T-cell (primary cell): ENCODE results near the gene CFAP107. TPM values are rescaled to one million over a fixed set of nuclear protein-coding genes. Genes with fewer than 3 reads are reported as not detected.

ENCODE experiments used
- ATAC-seq, 4 experiments: fragments of 200-7000 bp in 3 of 4; fragments of 150-1000 bp in 1 of 4; cut with Tn5 transposase; replicated peaks in 1 of 4; 1 replicate in 3 of 4; 2 replicates in 1 of 4; pipeline ENCODE4 v1.10.0; 2021; ENCODE audit warnings: moderate library complexity in 3 of 4, mild to moderate bottlenecking in 2 of 4, moderate number of reproducible peaks in 1 of 4
- CTCF ChIA-PET, 2 donors: fragments of 300-600 bp; sonication (Branson Sonifier 250); formaldehyde crosslinking; loops; one replicate each; lab custom pipeline; 2022; ENCODE audit warnings: antibody characterized with exemption in 2 of 2; lab: Charles Lee
- POLR2A ChIA-PET, 2 donors: fragments of 300-600 bp; sonication (Branson Sonifier 250); formaldehyde crosslinking; loops; one replicate each; lab custom pipeline; 2022; ENCODE audit warnings: antibody characterized with exemption in 2 of 2; lab: Charles Lee
- DNase-seq, 35 experiments: peaks; one replicate each; pipeline versions ENCODE4 v3.0.0 to v3.0.0-alpha.2; 2013 to 2023
- H3K27ac ChIP-seq: one replicate; pipeline ENCODE4 v1.5.1; 2013; ENCODE audit warnings: low read length
- H3K27me3 ChIP-seq, 2 experiments: replicated peaks in 1 of 2; 1 replicate in 1 of 2; 2 replicates in 1 of 2; pipeline versions ENCODE4 v1.6.1 to v1.7.0; 2013; ENCODE audit warnings: low read length in 1 of 2, mixed read lengths in 1 of 2; ENCODE audit not compliant: control insufficient read depth in 2 of 2, insufficient read depth in 2 of 2; ENCODE audit errors: extremely low read depth in 1 of 2
- H3K36me3 ChIP-seq, 2 donors: 1 replicate in 1 of 2; 2 replicates in 1 of 2; pipeline versions ENCODE4 v1.6.1 to v1.7.0; 2013; ENCODE audit warnings: low read length in 1 of 2; ENCODE audit not compliant: control insufficient read depth in 2 of 2, insufficient read depth in 1 of 2; ENCODE audit errors: extremely low read depth in 1 of 2
- H3K4me1 ChIP-seq, 2 experiments: 1 replicate in 1 of 2; 2 replicates in 1 of 2; pipeline versions ENCODE4 v1.6.1 to v1.7.0; 2013; ENCODE audit warnings: low read length in 2 of 2, mixed read lengths in 1 of 2; ENCODE audit not compliant: insufficient read depth in 2 of 2, control insufficient read depth in 1 of 2; ENCODE audit errors: extremely low read depth in 1 of 2
- H3K4me3 ChIP-seq, 2 donors: 1 replicate in 1 of 2; 2 replicates in 1 of 2; pipeline versions ENCODE4 v1.5.1 to v1.7.0; 2013; ENCODE audit warnings: mild to moderate bottlenecking in 2 of 2, low read length in 1 of 2, moderate library complexity in 1 of 2; ENCODE audit not compliant: control insufficient read depth in 1 of 2; ENCODE audit errors: extremely low read depth in 1 of 2
- H3K9me3 ChIP-seq: 2 replicates; pipeline ENCODE4 v1.7.0; 2013
- H3K27ac Mint-ChIP-seq, 2 donors: one replicate each; pipeline ENCODE4 v1.8.0; 2020 to 2021; ENCODE audit warnings: mild to moderate bottlenecking in 2 of 2, mixed read lengths in 2 of 2
- H3K27me3 Mint-ChIP-seq, 2 donors: one replicate each; pipeline ENCODE4 v1.8.0; 2021 to 2022; ENCODE audit warnings: mixed read lengths in 2 of 2
- H3K36me3 Mint-ChIP-seq: one replicate; pipeline ENCODE4 v1.8.0; 2021; ENCODE audit warnings: mixed read lengths
- H3K4me1 Mint-ChIP-seq, 3 donors: one replicate each; pipeline ENCODE4 v1.8.0; 2020 to 2022; ENCODE audit warnings: mixed read lengths in 3 of 3, mild to moderate bottlenecking in 1 of 3
- H3K4me3 Mint-ChIP-seq, 3 donors: one replicate each; pipeline ENCODE4 v1.8.0; 2020 to 2022; ENCODE audit warnings: mild to moderate bottlenecking in 3 of 3, mixed read lengths in 3 of 3, moderate library complexity in 3 of 3
- H3K9me3 Mint-ChIP-seq, 3 donors: one replicate each; pipeline ENCODE4 v1.8.0; 2020 to 2022; ENCODE audit warnings: mixed read lengths in 3 of 3
- WGBS: methylation state at CpG from one replicate; pipeline ENCODE4 v1.1.5; 2013; ENCODE audit warnings: missing lambda C conversion rate; ENCODE audit not compliant: insufficient coverage; 5-methylcytosine and 5-hydroxymethylcytosine counted together
- total RNA-seq, 35 experiments: library from RNA in 6 of 35; stranded (reverse) in 6 of 35; fragments of 120-200 nt in 1 of 35; gene quantifications; one replicate each; pipeline versions ENCODE4 v1.2.1 to v1.2.4 and lab custom pipeline; 2013 to 2026

Gene CFAP107
- total RNA-seq, 5 donors from 2014 or later (not counting 1 experiment from before 2014, with no cell fraction given) = not detected

GRCh38 chr1:12770620-12771019 lies 24.6 kb downstream of the CFAP107 start:
- Histone ChIP-seq H3K9me3 (no peaks in the 10 kb centered on the region), H3K4me3 (no peak overlapping the region)

GRCh38 chr1:12771186-12771585 lies 25.2 kb downstream of the CFAP107 start:
- H3K4me1 Mint-ChIP-seq = no peaks in the 10 kb centered on the region
- Histone ChIP-seq H3K9me3 (no peaks in the 10 kb centered on the region), H3K27me3 (peaks cover 3 to 49% of the 10 kb centered on the region in 2 experiments), H3K36me3 (no peaks in the 10 kb centered on the region), H3K27ac (no peak overlapping the region), H3K4me3 (no peak overlapping the region), H3K4me1 (no peaks in the 10 kb centered on the region)
- no peaks in the 10 kb centered on the region for H3K9me3 Mint-ChIP-seq
- H3K36me3 Mint-ChIP-seq = peaks cover 5% of the 10 kb centered on the region
- H3K27me3 Mint-ChIP-seq = peaks cover 47 to 59% of the 10 kb centered on the region in 2 donors
- DNase-seq (no peak), ATAC-seq (no peak)
- no peak overlapping the region for H3K27ac Mint-ChIP-seq
- ChIA-PET CTCF (no interaction called here), POLR2A (no interaction called here)
- WGBS = 95% methylated on average over 2 of the region's 5 CpGs
- no peak overlapping the region for H3K4me3 Mint-ChIP-seq

More at GRCh38 chr1:12770620-12771019, 24.6 kb downstream of the CFAP107 start:
- no peak overlapping the region for H3K27ac Mint-ChIP-seq
- no peak for DNase-seq
- H3K27me3 Mint-ChIP-seq = peaks cover 47 to 55% of the 10 kb centered on the region in 2 donors
- 72% methylated on average over 2 of the region's 2 CpGs for WGBS
- H3K27me3 ChIP-seq = peaks cover 3 to 47% of the 10 kb centered on the region in 2 experiments
- H3K9me3 Mint-ChIP-seq = no peaks in the 10 kb centered on the region
- POLR2A ChIA-PET = no interaction called here
- H3K4me1 Mint-ChIP-seq = no peaks in the 10 kb centered on the region
- no peaks in the 10 kb centered on the region for H3K36me3 ChIP-seq
- H3K36me3 Mint-ChIP-seq = peaks cover 5% of the 10 kb centered on the region
- ATAC-seq = no peak
- H3K4me1 ChIP-seq = no peaks in the 10 kb centered on the region
- H3K4me3 Mint-ChIP-seq = no peak overlapping the region
- H3K27ac ChIP-seq = no peak overlapping the region
- CTCF ChIA-PET = no interaction called here

DNA sequence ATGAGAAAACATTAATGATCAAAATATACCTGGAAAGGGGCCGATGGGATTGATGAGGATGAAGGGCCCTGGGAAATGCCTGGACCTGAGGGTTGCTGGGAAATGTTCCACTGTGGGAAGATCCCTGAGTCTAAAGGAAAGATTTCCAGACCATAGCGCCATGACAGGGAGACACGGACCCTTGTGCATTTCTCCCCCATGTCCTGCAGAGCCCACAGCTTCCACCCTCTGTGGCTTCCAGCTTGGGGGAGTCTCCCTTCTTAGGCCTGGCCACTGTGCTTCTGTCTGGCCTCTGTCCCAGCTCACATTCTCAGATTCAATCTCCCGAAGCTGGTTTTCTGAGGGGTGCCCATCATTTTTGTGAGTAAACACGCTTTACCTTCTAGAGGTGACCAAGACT lies 26.5 kb downstream of the CFAP107 start:
- Mint-ChIP-seq H3K27ac (no peak overlapping the region), H3K4me3 (no peak overlapping the region), H3K9me3 (no peaks in the 10 kb centered on the region), H3K27me3 (peaks cover 45 to 56% of the 10 kb centered on the region in 2 donors), H3K36me3 (peaks cover 5% of the 10 kb centered on the region), H3K4me1 (no peaks in the 10 kb centered on the region)
- ChIA-PET CTCF (no interaction called here), POLR2A (no interaction called here)
- no peak for DNase-seq
- no peaks in the 10 kb centered on the region for H3K9me3 ChIP-seq
- no peak for ATAC-seq
- no peak overlapping the region for H3K4me3 ChIP-seq
- peaks cover 3 to 51% of the 10 kb centered on the region in 2 experiments for H3K27me3 ChIP-seq
- H3K36me3 ChIP-seq = no peaks in the 10 kb centered on the region
- no peak overlapping the region for H3K27ac ChIP-seq
- no peaks in the 10 kb centered on the region for H3K4me1 ChIP-seq
- WGBS = 90% methylated on average over 2 of the region's 5 CpGs

DNA sequence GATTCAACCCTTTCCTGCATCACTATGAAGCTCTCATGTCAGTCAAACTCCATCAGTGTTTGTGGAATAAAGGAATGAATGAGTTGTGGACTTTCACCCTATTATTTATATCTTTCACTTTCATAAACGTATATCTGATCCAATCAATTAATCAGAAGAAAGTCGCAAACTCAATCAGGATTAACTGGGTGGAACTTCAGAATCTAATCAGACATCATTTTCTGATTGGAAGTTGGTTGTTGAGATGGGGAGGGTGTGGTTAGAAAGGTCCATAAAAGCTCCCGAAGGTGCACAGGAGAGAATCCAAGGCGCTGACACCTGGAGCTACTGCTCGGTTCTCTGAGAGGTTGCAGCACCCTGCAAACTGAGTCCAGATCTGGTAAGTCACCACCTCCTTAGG lies 27.4 kb downstream of the CFAP107 start, which contains the start of gene PRAMEF12:
TSS of gene PRAMEF12 (plus strand) at position 301 of the 400 bp plus-strand sequence. CDS start 1,130 bp downstream, outside the sequence.
- Mint-ChIP-seq H3K27me3 (peaks cover 41 to 46% of the 10 kb centered on the region in 2 donors), H3K36me3 (peaks cover 5% of the 10 kb centered on the region), H3K27ac (no peak within 1 kb of the TSS), H3K4me3 (no peak within 1 kb of the TSS), H3K9me3 (no peaks in the 10 kb centered on the region), H3K4me1 (no peaks in the 10 kb centered on the region)
- H3K9me3 ChIP-seq = no peaks in the 10 kb centered on the region
- no peaks in the 10 kb centered on the region for H3K4me1 ChIP-seq
- H3K27me3 ChIP-seq = peaks cover 0 to 54% of the 10 kb centered on the region in 2 experiments
- no peak within 1 kb of the TSS for H3K4me3 ChIP-seq
- no peak within 1 kb of the TSS for H3K27ac ChIP-seq
- ATAC-seq = no peak
- 94% methylated on average over 3 of the region's 5 CpGs for WGBS
- H3K36me3 ChIP-seq = no peaks in the 10 kb centered on the region
- no peak for DNase-seq
- CTCF ChIA-PET = no interaction called here
- POLR2A ChIA-PET = no interaction called here

- WGBS = 75% methylated on average over 4 of the region's 5 CpGs
- no peaks in the 10 kb centered on the region for H3K9me3 Mint-ChIP-seq
These were observed 28.9 kb downstream of the CFAP107 start for GRCh38 chr1:12774801-12775345.

GRCh38 chr1:12775443-12775842 lies 29.4 kb downstream of the CFAP107 start:
- ATAC-seq (no peak), DNase-seq (no peak)
- Histone ChIP-seq H3K27ac (no peak overlapping the region), H3K9me3 (no peaks in the 10 kb centered on the region), H3K27me3 (peaks cover 0 to 38% of the 10 kb centered on the region in 2 experiments), H3K4me1 (no peaks in the 10 kb centered on the region), H3K4me3 (no peak overlapping the region), H3K36me3 (no peaks in the 10 kb centered on the region)
- 52% methylated on average over 2 of the region's 8 CpGs for WGBS
- no peaks in the 10 kb centered on the region for H3K4me1 Mint-ChIP-seq
- H3K9me3 Mint-ChIP-seq = no peaks in the 10 kb centered on the region
- CTCF ChIA-PET = no interaction called here
- peaks cover 31 to 32% of the 10 kb centered on the region in 2 donors for H3K27me3 Mint-ChIP-seq
- peaks cover 5% of the 10 kb centered on the region for H3K36me3 Mint-ChIP-seq
- H3K27ac Mint-ChIP-seq = no peak overlapping the region
- H3K4me3 Mint-ChIP-seq = no peak overlapping the region
- POLR2A ChIA-PET = no interaction called here

More at GRCh38 chr1:12774801-12775345, 28.9 kb downstream of the CFAP107 start:
- H3K27ac ChIP-seq = no peak overlapping the region
- H3K4me3 ChIP-seq = no peak overlapping the region
- DNase-seq (no peak), ATAC-seq (no peak)
- H3K27me3 ChIP-seq = peaks cover 0 to 43% of the 10 kb centered on the region in 2 experiments
- Mint-ChIP-seq H3K27me3 (peaks cover 37 to 38% of the 10 kb centered on the region in 2 donors), H3K36me3 (peaks cover 5% of the 10 kb centered on the region), H3K27ac (no peak overlapping the region), H3K4me1 (no peaks in the 10 kb centered on the region), H3K4me3 (no peak overlapping the region)
- no peaks in the 10 kb centered on the region for H3K36me3 ChIP-seq
- ChIA-PET CTCF (no interaction called here), POLR2A (no interaction called here)
- no peaks in the 10 kb centered on the region for H3K4me1 ChIP-seq
- no peaks in the 10 kb centered on the region for H3K9me3 ChIP-seq
